Peyer's patch (tissue), 4 donors: Measurements from ENCODE around the gene TRABD.

Source experiments
- CTCF ChIP-seq, 6 experiments: fragments of 450-650 bp in 4 of 6; fragments of 200-600 bp in 2 of 6; sonication (generic) in 1 of 6; IDR thresholded peaks; one replicate each; pipeline ENCODE4 v1.5.1; 2017 to 2019; ENCODE audit warnings: antibody characterized with exemption in 6 of 6, mild to moderate bottlenecking in 3 of 6, moderate library complexity in 1 of 6
- POLR2A ChIP-seq, 2 donors: fragments of 450-650 bp; IDR thresholded peaks; one replicate each; pipeline ENCODE4 v1.5.1; 2017; ENCODE audit warnings: antibody characterized with exemption in 2 of 2, mild to moderate bottlenecking in 2 of 2, moderate library complexity in 2 of 2

DNA sequence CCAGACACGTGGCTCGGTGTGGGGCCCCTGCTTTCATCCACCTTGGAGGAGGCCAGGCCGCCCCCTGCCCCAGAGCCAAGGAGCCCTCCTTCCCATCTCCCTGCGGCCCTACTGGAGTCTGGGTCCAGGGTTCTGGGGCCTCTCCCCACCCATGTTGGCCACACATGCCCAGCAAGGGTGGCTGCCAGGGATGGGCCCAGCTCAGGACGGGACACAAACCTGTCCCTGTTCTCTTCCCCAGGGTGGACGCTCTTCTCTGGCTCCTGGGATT lies 10.6 kb upstream of the TRABD start:
- TF ChIP-seq CTCF (IDR thresholded peaks at IDR 0.05) (no peak), POLR2A (IDR thresholded peaks at IDR 0.05) (no peak)
